Caco-2 (cell line): ENCODE measurements around the gene CBX7. TPM values are rescaled to one million over a fixed set of nuclear protein-coding genes. Genes with fewer than 3 reads are reported as not detected.

ENCODE experiments used
- BruUV-seq: library from RNA; stranded (reverse); fragments of 400-500 nt; replicated peaks from 2 replicates; lab custom pipeline; 2021; lab: Mats Ljungman, UMichigan
- CTCF ChIA-PET: fragments of 300-600 bp; sonication (Branson Sonifier 250); formaldehyde crosslinking; loops from one replicate; lab custom pipeline; 2022; ENCODE audit warnings: antibody characterized with exemption; lab: Charles Lee
- POLR2A ChIA-PET: fragments of 300-600 bp; sonication (Branson Sonifier 250); formaldehyde crosslinking; loops from one replicate; lab custom pipeline; 2022; ENCODE audit warnings: antibody characterized with exemption; lab: Charles Lee
- DNase-seq, 2 experiments: peaks; one replicate each; pipeline versions ENCODE4 v3.0.0 to v3.0.0-alpha.2; 2020 to 2022
- H3K27me3 ChIP-seq: replicated peaks from 2 replicates; pipeline ENCODE4 v1.6.0; 2011; ENCODE audit warnings: low read length; ENCODE audit not compliant: control insufficient read depth, insufficient read depth
- H3K36me3 ChIP-seq: 2 replicates; pipeline ENCODE4 v1.5.1; 2011; ENCODE audit warnings: low read length; ENCODE audit not compliant: control insufficient read depth, insufficient read depth
- H3K4me1 ChIP-seq: fragments of 250-450 bp; sonication (Bioruptor Pico); 2 replicates; pipeline ENCODE4 v1.5.1; 2020; ENCODE audit warnings: mild to moderate bottlenecking
- H3K4me3 ChIP-seq: 2 replicates; pipeline ENCODE4 v1.5.1; 2011; ENCODE audit warnings: low read depth, mild to moderate bottlenecking, control low read depth, low read length
- H3K9me3 ChIP-seq: fragments of 250-450 bp; sonication (Bioruptor Pico); 2 replicates; pipeline ENCODE4 v1.5.1; 2020; ENCODE audit warnings: mild to moderate bottlenecking, moderate library complexity
- H3K27ac Mint-ChIP-seq: one replicate; pipeline ENCODE4 v1.8.0; 2022; ENCODE audit warnings: mixed read lengths; ENCODE audit not compliant: unreplicated experiment
- H3K27me3 Mint-ChIP-seq: one replicate; pipeline ENCODE4 v1.8.0; 2022; ENCODE audit warnings: mixed read lengths; ENCODE audit not compliant: insufficient read depth, unreplicated experiment
- H3K36me3 Mint-ChIP-seq: one replicate; pipeline ENCODE4 v1.8.0; 2022; ENCODE audit warnings: mild to moderate bottlenecking, mixed read lengths; ENCODE audit not compliant: insufficient read depth, unreplicated experiment
- H3K4me1 Mint-ChIP-seq: one replicate; pipeline ENCODE4 v1.8.0; 2022; ENCODE audit warnings: low read depth, mixed read lengths; ENCODE audit not compliant: unreplicated experiment
- H3K4me3 Mint-ChIP-seq: one replicate; pipeline ENCODE4 v1.8.0; 2022; ENCODE audit warnings: mild to moderate bottlenecking, moderate library complexity, mixed read lengths; ENCODE audit not compliant: unreplicated experiment
- H3K9me3 Mint-ChIP-seq: one replicate; pipeline ENCODE4 v1.8.0; 2022; ENCODE audit warnings: mixed read lengths; ENCODE audit not compliant: unreplicated experiment
- intact Hi-C: fragments of 100-400 bp; cut with micrococcal nuclease; formaldehyde crosslinking; loops from one replicate; pipeline ENCODE4 v1.10.0; 2022; ENCODE audit not compliant: unreplicated experiment
- total RNA-seq: library from RNA; stranded (reverse); gene quantifications from 2 replicates; pipeline ENCODE4 v1.2.3, GENCODE V29; 2022
- TF ChIP-seq, protein P1 (sequence below), 2 experiments: fragments of 200-600 bp in 1 of 2; IDR thresholded peaks; 1 replicate in 1 of 2; 2 replicates in 1 of 2; pipeline versions ENCODE4 v1.5.1 to v1.8.0; 2011 to 2022; ENCODE audit warnings: antibody characterized with exemption in 1 of 2, control low read depth in 1 of 2, inconsistent platforms in 1 of 2, low read depth in 1 of 2, low read length in 1 of 2, mild to moderate bottlenecking in 1 of 2, moderate library complexity in 1 of 2; ENCODE audit not compliant: insufficient read depth in 1 of 2, severe bottlenecking in 1 of 2, unreplicated experiment in 1 of 2

CBX7 gene
- total RNA-seq, 1 experiment from 2014 or later, result 4.4 TPM

DNA sequence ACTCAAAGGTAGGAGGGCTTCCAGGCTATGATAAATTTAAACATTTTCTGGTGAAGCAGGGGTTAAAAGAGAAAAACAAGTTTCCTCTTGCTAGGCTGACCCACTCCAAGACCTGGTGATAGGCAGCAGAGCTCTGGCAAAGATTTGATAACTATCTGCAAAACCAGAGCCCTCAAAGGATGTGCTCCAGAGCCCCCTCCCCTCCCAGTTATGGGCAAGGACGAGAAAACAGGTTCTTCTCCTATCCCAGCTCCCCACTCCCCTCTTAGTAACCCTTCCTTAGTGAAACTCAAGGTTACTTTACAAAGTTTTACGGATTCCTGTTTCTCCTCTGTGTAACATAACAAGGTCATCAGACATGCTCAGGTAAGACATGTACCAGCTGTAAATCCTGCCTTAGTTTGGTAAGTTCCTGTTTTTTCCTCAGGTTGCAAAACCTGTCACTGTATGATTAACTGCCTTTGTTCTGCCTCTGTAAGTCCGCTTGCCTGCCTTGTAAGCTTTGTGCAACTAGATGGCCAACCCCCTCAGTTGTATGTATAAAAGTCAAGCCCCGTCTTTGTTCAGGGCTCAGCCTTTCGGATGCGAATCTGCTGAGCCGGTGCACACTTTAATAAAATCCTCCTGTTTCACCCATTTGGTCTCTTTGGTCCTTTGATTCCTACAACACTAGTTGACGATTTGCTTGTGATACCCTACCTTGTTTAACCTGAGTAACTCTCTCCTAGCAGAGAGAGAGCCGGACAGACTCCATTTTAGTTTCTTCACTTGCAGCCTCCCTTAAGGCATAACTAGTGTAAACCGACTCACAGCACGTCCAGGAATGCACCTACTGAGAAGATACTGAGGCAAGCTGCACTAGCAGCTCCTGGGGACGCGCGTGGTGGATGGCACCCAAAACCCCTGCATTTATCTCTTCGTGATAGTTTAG lies 41.6 kb downstream of the CBX7 start:
- Mint-ChIP-seq H3K4me3 (peak overlapping the region; percentile 47), H3K27me3 (no peaks in the 10 kb centered on the region), H3K9me3 (no peaks in the 10 kb centered on the region), H3K36me3 (peaks cover 14% of the 10 kb centered on the region), H3K27ac (peak overlapping the region; percentile 75), H3K4me1 (peaks cover 34% of the 10 kb centered on the region)
- no peak overlapping the region for H3K4me3 ChIP-seq
- H3K27me3 ChIP-seq, result no peaks in the 10 kb centered on the region
- intact Hi-C loops, result loop anchor here (10.0 kb wide), 1 partner anchor 66 kb away; the partner anchor contains the start of gene APOBEC3F
- peaks cover 45% of the 10 kb centered on the region for H3K4me1 ChIP-seq
- CTCF ChIA-PET, result interaction anchor here (0.6 to 0.8 kb wide), 4 partner anchors 17 to 289 kb away, joined by 3 to 4 read pairs (median 3); partner anchors contain the start of genes APOBEC3C and TAB1
- no peaks in the 10 kb centered on the region for H3K36me3 ChIP-seq
- TF ChIP-seq, protein P1, sequence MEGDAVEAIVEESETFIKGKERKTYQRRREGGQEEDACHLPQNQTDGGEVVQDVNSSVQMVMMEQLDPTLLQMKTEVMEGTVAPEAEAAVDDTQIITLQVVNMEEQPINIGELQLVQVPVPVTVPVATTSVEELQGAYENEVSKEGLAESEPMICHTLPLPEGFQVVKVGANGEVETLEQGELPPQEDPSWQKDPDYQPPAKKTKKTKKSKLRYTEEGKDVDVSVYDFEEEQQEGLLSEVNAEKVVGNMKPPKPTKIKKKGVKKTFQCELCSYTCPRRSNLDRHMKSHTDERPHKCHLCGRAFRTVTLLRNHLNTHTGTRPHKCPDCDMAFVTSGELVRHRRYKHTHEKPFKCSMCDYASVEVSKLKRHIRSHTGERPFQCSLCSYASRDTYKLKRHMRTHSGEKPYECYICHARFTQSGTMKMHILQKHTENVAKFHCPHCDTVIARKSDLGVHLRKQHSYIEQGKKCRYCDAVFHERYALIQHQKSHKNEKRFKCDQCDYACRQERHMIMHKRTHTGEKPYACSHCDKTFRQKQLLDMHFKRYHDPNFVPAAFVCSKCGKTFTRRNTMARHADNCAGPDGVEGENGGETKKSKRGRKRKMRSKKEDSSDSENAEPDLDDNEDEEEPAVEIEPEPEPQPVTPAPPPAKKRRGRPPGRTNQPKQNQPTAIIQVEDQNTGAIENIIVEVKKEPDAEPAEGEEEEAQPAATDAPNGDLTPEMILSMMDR (IDR thresholded peaks at IDR 0.05; ENCODE audit: insufficient read depth in 1 of 2, low read depth in 1 of 2, low read length in 1 of 2, severe bottlenecking in 1 of 2, unreplicated experiment in 1 of 2), result no peak
- DNase-seq, result peak in 1 of 2 experiments; percentile 62
- BruUV-seq, result no TSS peak
- H3K9me3 ChIP-seq, result peaks cover 3% of the 10 kb centered on the region; the same call in 1 of the 2 replicates
- POLR2A ChIA-PET, result no interaction called here

DNA sequence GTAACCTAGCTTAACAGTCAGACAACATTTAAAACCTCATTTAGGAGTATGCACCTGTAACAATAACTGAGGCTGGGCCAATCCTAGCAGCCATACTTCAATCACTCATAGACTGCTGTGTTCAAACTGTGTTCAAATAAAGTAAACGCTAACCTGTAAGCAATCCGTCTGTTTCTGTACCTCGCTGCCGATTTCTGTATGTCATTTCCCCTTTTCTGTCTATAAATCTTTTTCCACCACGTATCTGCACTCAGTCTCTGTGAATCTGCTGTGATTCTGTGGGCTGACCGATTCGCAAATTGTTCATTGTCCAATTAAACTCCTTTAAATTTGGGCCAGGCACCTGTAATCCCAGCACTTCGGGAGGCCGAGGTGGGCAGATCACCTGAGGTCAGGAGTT lies 43.1 kb downstream of the CBX7 start:
- BruUV-seq, result no TSS peak
- TF ChIP-seq, protein P1 (IDR thresholded peaks at IDR 0.05; ENCODE audit: insufficient read depth in 1 of 2, low read depth in 1 of 2, low read length in 1 of 2, severe bottlenecking in 1 of 2, unreplicated experiment in 1 of 2), result no peak
- ChIA-PET CTCF (no interaction called here), POLR2A (no interaction called here)
- no peak overlapping the region for H3K27ac Mint-ChIP-seq
- no peaks in the 10 kb centered on the region for H3K9me3 Mint-ChIP-seq
- H3K4me1 ChIP-seq, result peaks cover 31% of the 10 kb centered on the region
- intact Hi-C loops, result no loop called here
- DNase-seq, result no peak
- no peaks in the 10 kb centered on the region for H3K27me3 Mint-ChIP-seq
- peaks cover 14% of the 10 kb centered on the region for H3K36me3 Mint-ChIP-seq
- no peaks in the 10 kb centered on the region for H3K27me3 ChIP-seq
- peaks cover 3% of the 10 kb centered on the region; the same call in 1 of the 2 replicates for H3K9me3 ChIP-seq
- H3K4me3 ChIP-seq, result no peak overlapping the region
- no peaks in the 10 kb centered on the region for H3K36me3 ChIP-seq
- H3K4me1 Mint-ChIP-seq, result peaks cover 21% of the 10 kb centered on the region
- no peak overlapping the region for H3K4me3 Mint-ChIP-seq

DNA sequence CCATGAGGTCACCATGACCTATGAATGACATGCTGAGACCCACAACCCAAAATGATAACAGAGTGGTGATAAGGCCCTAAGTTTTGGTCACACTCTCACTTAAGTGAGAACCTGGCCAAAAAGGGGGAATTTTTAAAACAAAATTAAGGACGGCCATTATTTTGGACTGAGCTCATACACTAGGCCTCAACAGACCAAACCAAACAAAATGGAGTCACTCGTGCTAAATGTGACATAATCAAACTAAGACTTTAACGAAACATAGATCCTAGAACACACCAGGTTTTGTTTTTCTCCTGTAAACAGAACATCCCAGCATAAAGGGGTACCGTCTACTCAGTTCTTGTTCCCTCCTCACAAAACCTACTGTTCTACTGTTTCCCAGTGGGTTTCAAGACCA lies 44.0 kb downstream of the CBX7 start:
- no peaks in the 10 kb centered on the region for H3K27me3 Mint-ChIP-seq
- POLR2A ChIA-PET, result no interaction called here
- BruUV-seq, result no TSS peak
- DNase-seq, result no peak
- Histone ChIP-seq H3K36me3 (no peaks in the 10 kb centered on the region), H3K9me3 (peaks cover 3% of the 10 kb centered on the region; the same call in 1 of the 2 replicates), H3K27me3 (no peaks in the 10 kb centered on the region), H3K4me3 (no peak overlapping the region), H3K4me1 (peaks cover 25% of the 10 kb centered on the region)
- peaks cover 15% of the 10 kb centered on the region for H3K4me1 Mint-ChIP-seq
- H3K9me3 Mint-ChIP-seq, result no peaks in the 10 kb centered on the region
- H3K4me3 Mint-ChIP-seq, result no peak overlapping the region
- intact Hi-C loops, result no loop called here
- H3K27ac Mint-ChIP-seq, result no peak overlapping the region
- H3K36me3 Mint-ChIP-seq, result peaks cover 9% of the 10 kb centered on the region
- TF ChIP-seq, protein P1 (IDR thresholded peaks at IDR 0.05; ENCODE audit: insufficient read depth in 1 of 2, low read depth in 1 of 2, low read length in 1 of 2, severe bottlenecking in 1 of 2, unreplicated experiment in 1 of 2), result no peak
- CTCF ChIA-PET, result no interaction called here
